Left lung (tissue), 10 donors: ENCODE results near the gene POU2F1. TPM values are rescaled to one million over a fixed set of nuclear protein-coding genes. Genes with fewer than 3 reads are reported as not detected.

Experiments used
- ATAC-seq: fragments of 200-7000 bp; cut with Tn5 transposase; one replicate; pipeline ENCODE4 v1.9.1; 2020; ENCODE audit warnings: moderate library complexity
- DNase-seq, 4 donors: peaks; one replicate each; pipeline ENCODE4 v3.0.0-alpha.2; 2013 to 2020
- H3K27ac ChIP-seq, 2 donors: fragments of 200-600 bp; sonication (generic) in 1 of 2; one replicate each; pipeline versions ENCODE4 v1.5.0 to v1.8.0; 2020 to 2021
- H3K27me3 ChIP-seq, 2 donors: fragments of 200-600 bp; sonication (generic) in 1 of 2; one replicate each; pipeline versions ENCODE4 v1.5.0 to v1.8.0; 2020 to 2021
- H3K36me3 ChIP-seq, 2 donors: fragments of 200-600 bp; sonication (generic) in 1 of 2; one replicate each; pipeline versions ENCODE4 v1.5.0 to v1.8.0; 2020 to 2021
- H3K4me1 ChIP-seq, 2 donors: fragments of 200-600 bp; one replicate each; pipeline ENCODE4 v1.8.0; 2021
- H3K4me3 ChIP-seq, 2 donors: fragments of 200-600 bp; sonication (generic) in 1 of 2; one replicate each; pipeline versions ENCODE4 v1.5.0 to v1.8.0; 2020 to 2021; ENCODE audit warnings: mild to moderate bottlenecking in 1 of 2
- H3K9me3 ChIP-seq, 2 donors: fragments of 200-600 bp; sonication (generic) in 1 of 2; one replicate each; pipeline versions ENCODE4 v1.5.0 to v1.8.0; 2020 to 2021
- intact Hi-C, 2 donors: fragments of 100-400 bp; cut with DNase I; formaldehyde crosslinking; loops; one replicate each; pipeline versions ENCODE4 v1.11.2 to v1.14.2; 2022
- polyA plus RNA-seq, 6 donors: library from polyadenylated mRNA; unstranded; fragments of 120-200 nt; gene quantifications; one replicate each; pipeline ENCODE4 v1.2.1, GENCODE V29; 2013; ENCODE audit not compliant: insufficient read length in 6 of 6
- total RNA-seq, 2 donors: library from RNA; stranded (reverse); fragmentation: NEBNext Ultra II Directional; extraction: Animal tissue kit (Norgen Biotek cat#: 25700); gene quantifications; one replicate each; pipeline ENCODE4 v1.2.1, GENCODE V29; 2021
- TF ChIP-seq, protein P1 (sequence below), 2 donors: fragments of 200-600 bp; sonication (generic) in 1 of 2; IDR thresholded peaks; one replicate each; pipeline versions ENCODE4 v1.5.0 to v1.8.0; 2021; ENCODE audit warnings: antibody characterized with exemption in 2 of 2
- donor health status: DM: no; HTN: yes; CAD: no.
- donor health status: DM: no; HTN: no; CAD: no.

Gene POU2F1
- total and polyA plus RNA-seq, 8 donors: 12.3 to 16.3 (median 15.2) TPM

DNA sequence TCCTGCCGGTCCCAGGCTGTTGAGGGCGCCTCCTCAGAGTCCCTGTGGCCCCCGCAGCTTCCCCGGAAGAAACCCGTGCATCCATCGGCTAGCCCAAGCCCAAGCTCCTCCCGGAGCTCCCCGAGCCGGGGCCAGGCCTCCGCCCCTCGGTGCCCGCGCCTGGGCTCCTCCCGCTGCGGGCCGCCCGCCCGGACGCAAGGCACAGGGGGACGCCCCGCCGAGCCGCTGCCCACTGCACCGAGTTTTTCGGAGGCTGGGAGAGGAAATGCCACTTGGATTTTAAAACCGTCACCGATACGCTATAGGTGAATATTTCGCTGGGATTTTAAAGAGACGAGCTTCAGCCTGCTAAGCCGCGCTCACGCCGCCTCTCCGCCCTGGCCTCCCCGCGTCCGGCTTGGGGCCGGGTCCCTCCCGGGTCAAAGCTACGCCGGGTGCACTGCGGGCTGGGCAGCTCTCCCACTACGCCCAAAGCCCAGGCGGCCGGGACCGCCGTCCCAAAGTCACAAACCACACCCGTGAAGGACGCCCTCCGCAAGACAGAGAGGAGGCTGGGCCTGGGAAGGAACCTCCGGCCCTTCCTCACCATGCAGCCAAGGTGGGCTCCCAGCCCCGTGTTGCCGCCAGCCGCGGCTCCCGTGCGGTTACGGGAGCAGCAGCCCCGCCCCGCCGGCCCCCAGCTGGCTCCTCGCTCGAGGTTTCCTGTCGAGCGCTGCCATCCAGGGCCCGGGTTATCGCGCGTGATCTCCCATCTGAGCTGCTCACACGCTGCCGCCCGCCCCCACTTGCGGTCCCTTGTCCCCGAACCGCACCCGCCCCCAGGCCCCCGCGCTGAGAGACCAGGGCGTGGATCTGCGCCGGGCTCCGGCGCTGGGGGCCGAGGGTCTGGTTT, 234.5 kb downstream of the POU2F1 start:
- TF ChIP-seq, protein P1, sequence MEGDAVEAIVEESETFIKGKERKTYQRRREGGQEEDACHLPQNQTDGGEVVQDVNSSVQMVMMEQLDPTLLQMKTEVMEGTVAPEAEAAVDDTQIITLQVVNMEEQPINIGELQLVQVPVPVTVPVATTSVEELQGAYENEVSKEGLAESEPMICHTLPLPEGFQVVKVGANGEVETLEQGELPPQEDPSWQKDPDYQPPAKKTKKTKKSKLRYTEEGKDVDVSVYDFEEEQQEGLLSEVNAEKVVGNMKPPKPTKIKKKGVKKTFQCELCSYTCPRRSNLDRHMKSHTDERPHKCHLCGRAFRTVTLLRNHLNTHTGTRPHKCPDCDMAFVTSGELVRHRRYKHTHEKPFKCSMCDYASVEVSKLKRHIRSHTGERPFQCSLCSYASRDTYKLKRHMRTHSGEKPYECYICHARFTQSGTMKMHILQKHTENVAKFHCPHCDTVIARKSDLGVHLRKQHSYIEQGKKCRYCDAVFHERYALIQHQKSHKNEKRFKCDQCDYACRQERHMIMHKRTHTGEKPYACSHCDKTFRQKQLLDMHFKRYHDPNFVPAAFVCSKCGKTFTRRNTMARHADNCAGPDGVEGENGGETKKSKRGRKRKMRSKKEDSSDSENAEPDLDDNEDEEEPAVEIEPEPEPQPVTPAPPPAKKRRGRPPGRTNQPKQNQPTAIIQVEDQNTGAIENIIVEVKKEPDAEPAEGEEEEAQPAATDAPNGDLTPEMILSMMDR (IDR thresholded peaks at IDR 0.05): no peak
- H3K27ac ChIP-seq: peak overlapping the region; percentile 61 to 67
- DNase-seq (peak; percentile 38 to 93 (median 62)), ATAC-seq (peak; percentile 89)
- intact Hi-C loops: no loop called here
- peak overlapping the region; percentile 68 to 81 for H3K4me3 ChIP-seq
- no peaks in the 10 kb centered on the region for H3K36me3 ChIP-seq
- H3K27me3 ChIP-seq: peaks cover 0 to 10% of the 10 kb centered on the region in 2 donors
- peaks cover 0 to 11% of the 10 kb centered on the region in 2 donors for H3K4me1 ChIP-seq
- no peaks in the 10 kb centered on the region for H3K9me3 ChIP-seq

DNA sequence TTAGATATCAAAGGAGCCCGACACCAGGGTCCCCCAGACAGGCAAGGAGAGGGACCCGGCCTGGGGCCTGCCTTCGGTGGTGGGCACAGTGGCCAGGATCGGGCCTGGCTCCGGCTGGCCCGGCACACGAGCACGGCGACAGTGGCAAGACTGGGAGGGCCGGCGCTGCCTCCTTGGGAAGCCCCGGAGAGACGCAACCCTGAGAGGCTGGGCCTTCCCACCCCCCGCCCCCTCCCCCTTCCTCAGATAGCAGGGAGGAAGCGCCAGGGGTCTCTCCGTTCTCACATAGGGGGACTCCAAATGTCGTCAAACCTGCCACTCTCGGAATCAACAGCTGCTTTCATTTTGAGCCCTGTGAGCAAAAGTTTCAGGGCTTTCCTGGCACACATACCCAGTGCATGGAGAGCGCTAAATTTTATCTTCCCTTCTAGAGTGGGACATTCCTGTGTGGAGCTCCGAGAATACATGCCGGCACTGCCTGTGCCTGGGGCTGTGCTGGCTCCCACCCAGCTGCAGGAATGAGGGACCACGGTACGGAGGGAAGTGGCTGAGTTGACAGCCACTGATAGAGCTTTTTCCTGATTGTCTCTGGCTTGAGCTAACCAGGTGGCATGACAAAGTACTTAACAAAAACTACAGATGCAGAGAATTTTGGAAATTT, 235.2 kb downstream of the POU2F1 start:
- Histone ChIP-seq H3K9me3 (no peaks in the 10 kb centered on the region), H3K4me1 (peaks cover 0 to 11% of the 10 kb centered on the region in 2 donors), H3K36me3 (no peaks in the 10 kb centered on the region), H3K27ac (peak overlapping the region; percentile 61 to 67), H3K27me3 (peaks cover 0 to 10% of the 10 kb centered on the region in 2 donors), H3K4me3 (peak overlapping the region; percentile 68 to 81)
- TF ChIP-seq, protein P1 (IDR thresholded peaks at IDR 0.05): no peak
- peak; percentile 75 for ATAC-seq
- peak in 3 of 4 donors; percentile 26 to 84 (median 45) for DNase-seq
- intact Hi-C loops: no loop called here

DNA sequence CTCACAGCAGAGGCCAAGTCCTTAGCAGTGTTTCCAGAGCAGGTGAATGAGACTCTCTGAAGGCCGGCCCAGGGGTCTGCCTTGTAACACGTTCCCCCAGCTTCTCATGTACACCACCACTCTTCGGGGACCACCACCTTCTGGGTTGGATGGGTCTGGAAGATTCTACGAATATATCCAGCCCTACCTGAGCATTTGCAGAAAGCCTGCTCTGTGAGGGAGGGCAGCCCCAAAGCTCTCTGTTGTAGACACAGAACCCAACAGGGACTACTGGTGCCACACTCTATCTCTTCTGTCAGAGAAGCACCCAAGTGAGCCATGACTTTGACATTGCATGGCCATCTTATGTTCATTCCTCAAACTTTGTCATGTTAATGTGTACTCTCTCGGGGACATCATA, 235.8 kb downstream of the POU2F1 start:
- DNase-seq: no peak
- H3K27me3 ChIP-seq: peaks cover 0 to 10% of the 10 kb centered on the region in 2 donors
- TF ChIP-seq, protein P1 (IDR thresholded peaks at IDR 0.05): no peak
- no peak for ATAC-seq
- no peak overlapping the region for H3K4me3 ChIP-seq
- no peaks in the 10 kb centered on the region for H3K36me3 ChIP-seq
- no peaks in the 10 kb centered on the region for H3K9me3 ChIP-seq
- intact Hi-C loops: no loop called here
- H3K27ac ChIP-seq: no peak overlapping the region
- H3K4me1 ChIP-seq: peaks cover 0 to 11% of the 10 kb centered on the region in 2 donors

DNA sequence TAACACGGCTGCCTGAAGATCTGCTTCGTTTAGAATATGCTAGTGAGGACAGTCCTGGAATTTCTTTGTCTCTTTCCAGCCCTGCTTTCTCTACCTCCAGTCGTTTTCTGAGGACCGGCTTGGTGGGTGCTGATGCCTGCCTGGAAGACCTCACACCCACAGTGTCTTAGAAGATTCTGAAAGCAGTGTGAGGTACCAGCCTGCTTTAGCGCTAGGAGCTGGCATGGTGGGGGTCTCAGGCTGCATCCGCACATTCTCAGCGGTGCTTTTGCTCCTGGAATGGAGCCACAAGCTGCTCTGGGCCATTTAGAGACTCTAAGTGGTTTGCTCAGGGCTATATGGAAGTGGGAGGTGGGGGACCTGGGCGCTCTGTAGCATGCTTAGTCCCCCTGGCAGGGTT, 236.2 kb downstream of the POU2F1 start:
- no peaks in the 10 kb centered on the region for H3K9me3 ChIP-seq
- no peak for DNase-seq
- no peak overlapping the region for H3K4me3 ChIP-seq
- H3K36me3 ChIP-seq: no peaks in the 10 kb centered on the region
- H3K27me3 ChIP-seq: peaks cover 0 to 10% of the 10 kb centered on the region in 2 donors
- H3K27ac ChIP-seq: no peak overlapping the region
- H3K4me1 ChIP-seq: peaks cover 0 to 11% of the 10 kb centered on the region in 2 donors
- intact Hi-C loops: no loop called here
- no peak for ATAC-seq
- TF ChIP-seq, protein P1 (IDR thresholded peaks at IDR 0.05): no peak
